H9 (cell line): ENCODE results near the gene CHST5. TPM values are rescaled to one million over a fixed set of nuclear protein-coding genes. Genes with fewer than 3 reads are reported as not detected.
"Not testable (repeated sequence)": the region's sequence is repeated elsewhere in the genome, so short reads cannot be mapped to it uniquely, and the experiment has no call there.

Experiments
- DNase-seq: peaks from one replicate; pipeline ENCODE4 v3.0.0-alpha.2; 2017
- H2AFZ ChIP-seq: one replicate; pipeline ENCODE4 v1.6.1; 2013; ENCODE audit warnings: mild to moderate bottlenecking, low read length, control low read depth, moderate library complexity
- H2AK5ac ChIP-seq: 2 replicates; pipeline ENCODE4 v1.6.1; 2013; ENCODE audit warnings: low read length, control low read depth, mixed read lengths; ENCODE audit not compliant: insufficient read length
- H2BK120ac ChIP-seq: one replicate; pipeline ENCODE4 v1.6.1; 2013; ENCODE audit warnings: low read depth, mild to moderate bottlenecking, low read length, control low read depth, inconsistent platforms; ENCODE audit not compliant: poor library complexity, severe bottlenecking
- H2BK12ac ChIP-seq: 2 replicates; pipeline ENCODE4 v1.6.1; 2013; ENCODE audit warnings: low read length, control low read depth, mixed read lengths, low read depth; ENCODE audit not compliant: insufficient read length
- H2BK15ac ChIP-seq: 2 replicates; pipeline ENCODE4 v1.6.1; 2013; ENCODE audit warnings: low read depth, low read length, control low read depth
- H2BK20ac ChIP-seq: one replicate; pipeline ENCODE4 v1.6.1; 2013; ENCODE audit warnings: low read depth, mild to moderate bottlenecking, low read length, control low read depth, inconsistent platforms; ENCODE audit not compliant: poor library complexity, severe bottlenecking
- H2BK5ac ChIP-seq: 2 replicates; pipeline ENCODE4 v1.6.1; 2013; ENCODE audit warnings: low read length, control low read depth, mixed read lengths; ENCODE audit not compliant: insufficient read length
- H3K14ac ChIP-seq: 2 replicates; pipeline ENCODE4 v1.6.1; 2013; ENCODE audit warnings: low read length, control low read depth; ENCODE audit not compliant: insufficient read depth
- H3K18ac ChIP-seq: 2 replicates; pipeline ENCODE4 v1.6.1; 2013; ENCODE audit warnings: low read depth, mild to moderate bottlenecking, mixed read lengths, low read length, control low read depth; ENCODE audit not compliant: insufficient read length
- H3K23ac ChIP-seq: 2 replicates; pipeline ENCODE4 v1.6.1; 2013; ENCODE audit warnings: low read length, control low read depth, mixed read lengths, low read depth; ENCODE audit not compliant: insufficient read length
- H3K23me2 ChIP-seq: 2 replicates; pipeline ENCODE4 v1.6.1; 2013; ENCODE audit warnings: low read depth, mild to moderate bottlenecking, mixed read lengths, low read length, control low read depth; ENCODE audit not compliant: insufficient read length, poor library complexity, severe bottlenecking
- H3K27ac ChIP-seq: 2 replicates; pipeline ENCODE4 v1.5.1; 2013; ENCODE audit warnings: low read length, control low read depth, mixed read lengths, low read depth; ENCODE audit not compliant: insufficient read length
- H3K27me3 ChIP-seq: 2 replicates; pipeline ENCODE4 v1.6.1; 2013; ENCODE audit warnings: low read length, control low read depth, inconsistent platforms; ENCODE audit not compliant: insufficient read depth
- H3K4ac ChIP-seq: 2 replicates; pipeline ENCODE4 v1.6.1; 2013; ENCODE audit warnings: low read depth, mild to moderate bottlenecking, control low read depth, inconsistent platforms, low read length, moderate library complexity
- H3K4me1 ChIP-seq: 2 replicates; pipeline ENCODE4 v1.6.1; 2013; ENCODE audit warnings: low read length, control low read depth, inconsistent platforms; ENCODE audit not compliant: insufficient read depth
- H3K4me2 ChIP-seq: 2 replicates; pipeline ENCODE4 v1.6.1; 2013; ENCODE audit warnings: low read length, control low read depth, mixed read lengths; ENCODE audit not compliant: insufficient read length, insufficient read depth
- H3K56ac ChIP-seq: 2 replicates; pipeline ENCODE4 v1.6.1; 2013; ENCODE audit warnings: low read depth, mild to moderate bottlenecking, mixed read lengths, low read length, control low read depth; ENCODE audit not compliant: insufficient read length
- H3K79me1 ChIP-seq: 2 replicates; pipeline ENCODE4 v1.6.1; 2013; ENCODE audit warnings: low read depth, mild to moderate bottlenecking, moderate library complexity, low read length, control low read depth, inconsistent platforms; ENCODE audit not compliant: insufficient read depth, poor library complexity, severe bottlenecking
- H3K79me2 ChIP-seq: 2 replicates; pipeline ENCODE4 v1.6.1; 2013; ENCODE audit warnings: low read length, control low read depth, inconsistent platforms; ENCODE audit not compliant: insufficient read depth
- H3K9ac ChIP-seq: 2 replicates; pipeline ENCODE4 v1.6.1; 2013; ENCODE audit warnings: low read length, control low read depth, mixed read lengths; ENCODE audit not compliant: insufficient read length; ENCODE audit errors: extremely low read depth
- H3K9me3 ChIP-seq: one replicate; pipeline ENCODE4 v1.6.1; 2013; ENCODE audit warnings: low read depth, low read length, inconsistent platforms; ENCODE audit not compliant: control insufficient read depth
- H3T11ph ChIP-seq: one replicate; pipeline ENCODE4 v1.6.1; 2013; ENCODE audit warnings: mild to moderate bottlenecking, low read length, control low read depth, inconsistent platforms
- H4K20me1 ChIP-seq: one replicate; pipeline ENCODE4 v1.6.1; 2013; ENCODE audit not compliant: control insufficient read depth, insufficient read length, insufficient read depth
- H4K5ac ChIP-seq: 2 replicates; pipeline ENCODE4 v1.6.1; 2013; ENCODE audit warnings: low read depth, mild to moderate bottlenecking, mixed read lengths, low read length, control low read depth; ENCODE audit not compliant: insufficient read length
- H4K8ac ChIP-seq: replicated peaks from 2 replicates; pipeline ENCODE4 v1.6.1; 2013; ENCODE audit warnings: low read length, control low read depth, mixed read lengths, low read depth; ENCODE audit not compliant: insufficient read length
- H4K91ac ChIP-seq: 2 replicates; pipeline ENCODE4 v1.6.1; 2013; ENCODE audit warnings: low read depth, mild to moderate bottlenecking, moderate library complexity, mixed read lengths, low read length, control low read depth; ENCODE audit not compliant: insufficient read length
- H3K27ac Mint-ChIP-seq, 3 experiments: 2 replicates in 2 of 3; 3 replicates in 1 of 3; pipeline ENCODE4 v1.8.0; 2020 to 2021; ENCODE audit warnings: mixed read lengths in 3 of 3, mild to moderate bottlenecking in 1 of 3, moderate library complexity in 1 of 3
- H3K27me3 Mint-ChIP-seq: 2 replicates; pipeline ENCODE4 v1.8.0; 2021; ENCODE audit warnings: low read depth, mild to moderate bottlenecking, moderate library complexity, mixed read lengths
- H3K36me3 Mint-ChIP-seq, 3 experiments: 2 replicates in 2 of 3; 3 replicates in 1 of 3; pipeline ENCODE4 v1.8.0; 2020 to 2021; ENCODE audit warnings: low read depth in 3 of 3, mixed read lengths in 3 of 3; ENCODE audit not compliant: insufficient read depth in 1 of 3
- H3K4me1 Mint-ChIP-seq, 2 experiments: 2 replicates each; pipeline ENCODE4 v1.8.0; 2020; ENCODE audit warnings: mixed read lengths in 2 of 2
- H3K4me3 Mint-ChIP-seq, 2 experiments: 2 replicates in 1 of 2; 3 replicates in 1 of 2; pipeline ENCODE4 v1.8.0; 2020 to 2021; ENCODE audit warnings: mild to moderate bottlenecking in 2 of 2, mixed read lengths in 2 of 2, moderate library complexity in 1 of 2
- H3K9me3 Mint-ChIP-seq, 2 experiments: 2 replicates in 1 of 2; 3 replicates in 1 of 2; pipeline ENCODE4 v1.8.0; 2020; ENCODE audit warnings: mild to moderate bottlenecking in 2 of 2, mixed read lengths in 2 of 2, moderate library complexity in 1 of 2
- CTCF ChIP-seq: fragments of 200-600 bp; sonication (generic); conservative IDR thresholded peaks from 3 replicates; pipeline ENCODE4 v1.8.0; 2021; ENCODE audit warnings: antibody characterized with exemption, mild to moderate bottlenecking
- WGBS: extraction: QIAGEN DNeasy Blood & Tissue Kit; methylation state at CpG from one replicate; pipeline ENCODE4 v1.1.7; 2013; ENCODE audit warnings: missing lambda C conversion rate, low lambda C conversion rate, mixed read lengths; ENCODE audit not compliant: insufficient read length; ENCODE audit errors: extremely low coverage; 5-methylcytosine and 5-hydroxymethylcytosine counted together
- total RNA-seq: library from RNA; stranded (reverse); gene quantifications from 2 replicates; pipeline ENCODE4 v1.2.1, GENCODE V29; 2021

Gene CHST5
- total RNA-seq, 1 experiment from 2014 or later: not detected

GRCh38 chr16:75502916-75503605 lies 32.8 kb downstream of the CHST5 start:
- Histone ChIP-seq H3K4me2 (no peak overlapping the region), H2AK5ac (no peak overlapping the region), H2AFZ (no peak overlapping the region), H3K27me3 (no peaks in the 10 kb centered on the region), H4K91ac (no peak overlapping the region), H4K20me1 (no peaks in the 10 kb centered on the region), H3K18ac (no peak overlapping the region), H4K8ac (no peak overlapping the region), H3K79me1 (no peaks in the 10 kb centered on the region), H3K23ac (no peak overlapping the region), H2BK12ac (no peak overlapping the region), H3K4ac (no peak overlapping the region), H2BK15ac (no peak overlapping the region), H3K56ac (no peak overlapping the region), H2BK20ac (no peak overlapping the region), H2BK5ac (no peak overlapping the region), H2BK120ac (no peak overlapping the region), H3K79me2 (no peaks in the 10 kb centered on the region), H3K9me3 (no peaks in the 10 kb centered on the region), H3K4me1 (no peaks in the 10 kb centered on the region), H3T11ph (no peak overlapping the region), H4K5ac (no peak overlapping the region), H3K14ac (no peak overlapping the region), H3K9ac (no peak overlapping the region), H3K27ac (no peak overlapping the region), H3K23me2 (no peaks in the 10 kb centered on the region)
- Mint-ChIP-seq H3K36me3 (no peaks in the 10 kb centered on the region), H3K27ac (no peak overlapping the region), H3K4me1 (peaks cover 2 to 4% of the 10 kb centered on the region in 2 experiments), H3K27me3 (no peaks in the 10 kb centered on the region; the same call in 1 of the 2 replicates), H3K9me3 (no peaks in the 10 kb centered on the region; a peak in 1 of 5 replicates), H3K4me3 (no peak overlapping the region)
- no peak for DNase-seq
- WGBS: no CpG with 5 or more reads among the region's 4 CpGs
- TF ChIP-seq CTCF: no peak

- not testable (repeated sequence) for H3K4me2 ChIP-seq, H3K4me1 Mint-ChIP-seq, H2BK12ac ChIP-seq, H3K27me3 ChIP-seq, H3K27me3 Mint-ChIP-seq, H3K9me3 ChIP-seq, H2AK5ac ChIP-seq, H3K79me2 ChIP-seq, H3K79me1 ChIP-seq, H2BK20ac ChIP-seq, H3K36me3 Mint-ChIP-seq, H3T11ph ChIP-seq, H4K20me1 ChIP-seq, H3K4me1 ChIP-seq, H3K27ac Mint-ChIP-seq, H3K14ac ChIP-seq, H3K4me3 Mint-ChIP-seq, H3K23ac ChIP-seq, H4K91ac ChIP-seq, H4K8ac ChIP-seq, H2BK120ac ChIP-seq, H2BK15ac ChIP-seq, H3K4ac ChIP-seq, H2BK5ac ChIP-seq, H3K27ac ChIP-seq, H2AFZ ChIP-seq, DNase-seq, H4K5ac ChIP-seq, H3K9me3 Mint-ChIP-seq, H3K9ac ChIP-seq, H3K18ac ChIP-seq, H3K23me2 ChIP-seq, H3K56ac ChIP-seq
- WGBS: no CpG with 5 or more reads among the region's 6 CpGs
Observed at GRCh38 chr16:75501820-75502219, 34.1 kb downstream of the CHST5 start.
